ENCODE results near the gene METRN.

METRN gene

DNA sequence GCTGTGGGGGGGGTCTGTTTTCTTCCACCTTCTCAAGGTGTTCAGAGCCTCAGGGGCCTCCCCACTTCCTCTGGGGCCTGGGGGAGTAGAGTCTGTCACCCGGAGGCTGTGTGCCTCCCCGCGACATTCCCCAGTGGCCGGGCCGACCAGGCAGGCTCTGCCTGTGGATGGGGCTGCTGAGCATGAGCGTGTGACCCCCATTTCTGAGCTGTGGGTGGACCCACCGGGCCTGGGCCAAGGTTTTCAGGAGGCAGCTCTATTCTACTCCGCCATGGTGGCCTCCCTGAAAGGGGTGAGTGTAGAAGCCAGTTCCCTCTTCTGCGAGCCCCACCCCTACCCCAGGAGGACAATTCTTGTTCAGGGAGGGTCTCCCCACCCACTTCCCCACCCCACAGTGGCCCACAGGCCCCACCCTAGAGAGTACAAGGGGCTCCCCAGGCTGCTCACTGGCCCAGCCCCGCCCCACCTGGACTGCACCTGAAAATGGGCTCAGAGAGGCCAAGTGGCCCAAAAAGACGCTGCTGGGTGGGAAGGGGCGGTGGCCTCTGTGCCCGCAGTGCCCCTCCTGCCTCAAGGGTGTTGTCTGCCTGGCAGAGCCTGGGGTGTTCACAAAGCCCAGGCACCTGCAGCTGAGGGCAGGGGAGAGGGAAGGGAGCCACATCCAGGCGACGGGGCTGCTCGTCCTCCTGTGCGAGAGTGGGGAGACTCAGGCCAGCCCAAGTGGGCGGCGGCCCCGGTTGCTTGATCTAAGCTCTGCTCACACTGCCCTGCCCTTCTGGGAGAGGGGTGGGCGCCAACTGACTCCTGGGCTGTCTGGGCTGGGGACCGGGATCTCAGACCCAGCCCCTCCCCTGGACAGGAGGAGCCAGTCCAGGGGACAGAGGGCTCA, 47.0 kb downstream of the METRN start:
- no peak for DNase-seq

DNA sequence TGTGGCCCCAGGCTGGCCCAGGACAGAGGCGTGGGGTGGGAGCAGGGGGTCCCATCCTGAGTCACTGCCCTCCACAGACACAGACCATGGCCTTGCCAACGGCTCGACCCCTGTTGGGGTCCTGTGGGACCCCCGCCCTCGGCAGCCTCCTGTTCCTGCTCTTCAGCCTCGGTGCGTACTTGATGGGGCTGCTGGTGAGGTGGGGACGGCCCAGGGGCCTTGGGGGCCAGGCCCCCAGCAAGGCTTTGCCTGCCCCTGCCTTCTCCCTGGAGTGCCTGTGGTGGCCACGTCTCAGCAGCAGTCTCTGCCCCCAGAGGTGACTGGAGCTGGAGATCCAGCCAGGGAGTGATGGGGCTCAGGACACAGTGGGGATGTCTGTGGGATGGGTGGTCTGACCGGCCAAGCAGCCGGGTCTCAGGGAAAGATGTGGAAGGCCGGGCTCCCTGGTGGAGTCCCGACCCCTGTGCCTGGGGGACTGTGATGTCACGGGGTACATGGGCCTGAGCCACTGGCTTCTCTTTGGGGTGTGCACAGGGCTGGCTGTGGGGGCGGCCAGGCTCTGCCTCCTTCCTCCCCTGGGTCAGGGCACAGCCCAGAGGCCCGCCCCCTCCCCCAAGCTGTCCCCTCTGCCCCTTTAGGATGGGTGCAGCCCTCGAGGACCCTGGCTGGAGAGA, 47.8 kb downstream of the METRN start:
- DNase-seq, result no peak

DNA sequence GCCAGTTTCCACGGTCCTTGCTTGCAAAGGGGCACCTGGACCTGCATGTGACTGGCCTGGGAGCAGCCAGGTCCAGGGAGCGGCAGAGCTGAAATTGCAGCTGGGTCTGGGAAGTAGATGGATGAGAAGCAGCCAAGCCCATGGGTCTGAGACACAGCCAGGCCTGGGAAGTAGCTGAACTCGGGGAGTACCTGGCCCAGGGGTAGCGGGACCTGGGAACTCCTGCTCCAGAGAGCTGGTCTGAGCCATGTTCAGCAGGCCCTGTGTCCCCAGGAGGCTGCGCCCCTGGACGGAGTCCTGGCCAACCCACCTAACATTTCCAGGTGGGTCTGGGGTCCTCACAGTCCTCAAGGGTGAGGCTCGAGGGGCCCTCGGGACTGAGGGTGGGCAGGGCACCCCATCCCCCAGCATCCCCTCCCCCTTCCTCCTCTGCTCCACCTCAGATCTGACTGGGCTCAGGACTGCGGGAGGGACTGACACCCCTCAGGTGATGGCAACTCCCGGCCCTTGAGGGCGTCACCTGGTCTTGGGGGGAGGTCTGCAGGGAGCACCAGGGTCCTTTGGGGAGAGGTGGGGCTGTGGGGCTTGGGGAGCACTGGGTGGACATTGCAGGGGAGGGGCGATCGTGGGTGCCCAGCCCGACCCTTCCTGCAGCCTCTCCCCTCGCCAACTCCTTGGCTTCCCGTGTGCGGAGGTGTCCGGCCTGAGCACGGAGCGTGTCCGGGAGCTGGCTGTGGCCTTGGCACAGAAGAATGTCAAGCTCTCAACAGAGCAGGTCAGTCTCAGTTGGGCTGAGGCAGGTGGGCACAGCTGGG, 48.7 kb downstream of the METRN start:
- no peak for DNase-seq

DNA sequence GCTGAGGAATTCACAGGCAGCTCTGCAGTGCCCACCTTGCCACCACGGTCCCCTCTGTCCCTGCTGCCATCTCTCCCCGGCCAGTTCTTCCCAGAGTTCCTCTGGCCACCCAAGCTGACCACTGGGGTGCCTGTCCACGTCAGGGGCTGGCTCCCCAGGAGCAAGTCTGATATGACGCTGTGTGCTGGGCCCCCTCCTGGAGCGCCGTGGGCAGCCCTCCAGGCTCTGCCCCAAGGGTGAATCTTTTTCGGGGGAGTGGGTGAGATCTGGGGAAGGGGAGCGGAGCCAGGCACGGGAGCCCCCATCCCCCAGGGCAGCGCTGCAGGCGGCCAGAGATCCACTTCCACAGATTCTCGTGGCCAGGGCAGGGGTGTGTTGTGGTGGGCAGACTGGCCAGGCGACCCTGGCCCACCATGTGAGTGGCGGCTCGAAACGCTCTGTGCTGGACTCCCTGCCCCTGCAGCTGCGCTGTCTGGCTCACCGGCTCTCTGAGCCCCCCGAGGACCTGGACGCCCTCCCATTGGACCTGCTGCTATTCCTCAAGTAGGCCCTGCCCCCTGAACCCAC, 49.3 kb downstream of the METRN start:
- no peak for DNase-seq

DNA sequence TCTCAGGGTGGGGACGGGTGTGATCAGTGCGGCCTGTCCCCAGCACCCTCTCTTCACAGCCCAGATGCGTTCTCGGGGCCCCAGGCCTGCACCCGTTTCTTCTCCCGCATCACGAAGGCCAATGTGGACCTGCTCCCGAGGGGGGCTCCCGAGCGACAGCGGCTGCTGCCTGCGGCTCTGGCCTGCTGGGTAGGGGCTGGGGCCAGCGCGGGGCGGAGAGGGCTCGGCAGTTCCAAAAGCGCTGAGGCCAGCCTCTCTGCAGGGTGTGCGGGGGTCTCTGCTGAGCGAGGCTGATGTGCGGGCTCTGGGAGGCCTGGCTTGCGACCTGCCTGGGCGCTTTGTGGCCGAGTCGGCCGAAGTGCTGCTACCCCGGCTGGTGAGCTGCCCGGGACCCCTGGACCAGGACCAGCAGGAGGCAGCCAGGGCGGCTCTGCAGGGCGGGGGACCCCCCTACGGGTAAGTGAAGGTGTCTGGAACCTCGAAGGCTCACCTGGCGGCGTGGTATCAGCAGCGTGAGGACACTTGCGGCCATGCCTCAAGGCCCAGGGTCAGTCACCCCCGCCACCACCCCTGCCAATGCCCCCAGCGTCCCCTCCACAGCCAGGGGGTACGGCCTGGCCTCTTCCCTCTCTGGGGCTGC, 50.0 kb downstream of the METRN start:
- no peak for DNase-seq

DNA sequence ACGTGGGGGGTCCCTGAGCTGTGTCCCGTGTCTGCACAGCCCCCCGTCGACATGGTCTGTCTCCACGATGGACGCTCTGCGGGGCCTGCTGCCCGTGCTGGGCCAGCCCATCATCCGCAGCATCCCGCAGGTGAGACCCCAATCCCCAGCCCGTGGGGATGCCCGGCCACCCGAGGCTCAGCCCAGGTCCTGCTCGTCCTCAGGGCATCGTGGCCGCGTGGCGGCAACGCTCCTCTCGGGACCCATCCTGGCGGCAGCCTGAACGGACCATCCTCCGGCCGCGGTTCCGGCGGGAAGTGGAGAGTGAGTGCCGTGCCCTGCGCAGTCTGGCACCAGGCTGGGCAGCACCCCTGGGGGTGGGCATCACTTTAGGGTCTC, 50.6 kb downstream of the METRN start:
- no peak for DNase-seq

DNA sequence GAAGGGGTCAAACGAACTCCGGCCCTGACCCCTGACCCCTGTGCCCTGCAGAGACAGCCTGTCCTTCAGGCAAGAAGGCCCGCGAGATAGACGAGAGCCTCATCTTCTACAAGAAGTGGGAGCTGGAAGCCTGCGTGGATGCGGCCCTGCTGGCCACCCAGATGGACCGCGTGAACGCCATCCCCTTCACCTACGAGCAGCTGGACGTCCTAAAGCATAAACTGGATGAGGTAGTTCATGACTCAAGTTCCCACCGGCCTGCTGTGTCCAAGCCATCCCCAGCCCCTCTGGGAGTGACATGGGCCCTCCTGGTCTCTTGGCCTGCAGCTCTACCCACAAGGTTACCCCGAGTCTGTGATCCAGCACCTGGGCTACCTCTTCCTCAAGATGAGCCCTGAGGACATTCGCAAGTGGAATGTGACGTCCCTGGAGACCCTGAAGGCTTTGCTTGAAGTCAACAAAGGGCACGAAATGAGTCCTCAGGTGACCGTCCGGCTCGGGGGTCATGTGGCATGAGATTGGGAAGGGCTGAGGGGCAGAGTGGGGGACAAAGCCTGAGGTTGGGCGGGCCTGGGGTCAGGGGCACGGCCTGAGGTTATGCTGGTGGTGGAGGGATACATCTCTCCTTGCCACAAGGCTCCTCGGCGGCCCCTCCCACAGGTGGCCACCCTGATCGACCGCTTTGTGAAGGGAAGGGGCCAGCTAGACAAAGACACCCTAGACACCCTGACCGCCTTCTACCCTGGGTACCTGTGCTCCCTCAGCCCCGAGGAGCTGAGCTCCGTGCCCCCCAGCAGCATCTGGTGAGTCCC, 51.3 kb downstream of the METRN start:
- no peak for DNase-seq

DNA sequence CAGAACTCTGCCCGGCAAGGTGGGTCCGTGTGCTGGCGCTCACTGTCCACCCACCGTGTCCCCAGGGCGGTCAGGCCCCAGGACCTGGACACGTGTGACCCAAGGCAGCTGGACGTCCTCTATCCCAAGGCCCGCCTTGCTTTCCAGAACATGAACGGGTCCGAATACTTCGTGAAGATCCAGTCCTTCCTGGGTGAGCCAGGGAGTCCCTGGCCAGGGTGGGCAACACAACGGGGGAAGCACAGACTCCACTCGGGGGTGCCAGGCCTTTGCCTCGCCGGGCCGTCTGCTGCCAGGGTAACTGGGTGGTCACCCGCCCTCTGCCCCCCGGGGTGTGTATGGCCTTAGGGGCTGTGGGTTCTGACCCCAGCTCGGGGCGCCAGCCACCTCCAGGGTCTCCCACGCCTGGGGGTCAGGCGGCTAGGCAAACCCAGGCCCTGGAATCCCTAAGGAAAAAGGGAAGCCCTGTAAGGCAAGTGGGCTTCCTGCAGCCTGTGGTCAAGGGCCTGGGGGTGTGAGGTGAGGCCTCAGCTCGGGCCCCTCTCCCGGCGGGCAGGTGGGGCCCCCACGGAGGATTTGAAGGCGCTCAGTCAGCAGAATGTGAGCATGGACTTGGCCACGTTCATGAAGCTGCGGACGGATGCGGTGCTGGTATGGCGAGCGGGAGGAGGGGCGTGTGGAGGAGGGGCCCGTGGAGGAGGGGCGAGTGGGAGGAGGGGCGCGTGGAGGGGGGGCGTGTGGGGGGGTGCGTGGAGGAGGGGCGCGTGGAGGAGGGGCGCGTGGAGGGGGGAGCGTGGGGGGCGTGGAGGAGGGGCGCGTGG, 52.1 kb downstream of the METRN start:
- no peak for DNase-seq

DNA sequence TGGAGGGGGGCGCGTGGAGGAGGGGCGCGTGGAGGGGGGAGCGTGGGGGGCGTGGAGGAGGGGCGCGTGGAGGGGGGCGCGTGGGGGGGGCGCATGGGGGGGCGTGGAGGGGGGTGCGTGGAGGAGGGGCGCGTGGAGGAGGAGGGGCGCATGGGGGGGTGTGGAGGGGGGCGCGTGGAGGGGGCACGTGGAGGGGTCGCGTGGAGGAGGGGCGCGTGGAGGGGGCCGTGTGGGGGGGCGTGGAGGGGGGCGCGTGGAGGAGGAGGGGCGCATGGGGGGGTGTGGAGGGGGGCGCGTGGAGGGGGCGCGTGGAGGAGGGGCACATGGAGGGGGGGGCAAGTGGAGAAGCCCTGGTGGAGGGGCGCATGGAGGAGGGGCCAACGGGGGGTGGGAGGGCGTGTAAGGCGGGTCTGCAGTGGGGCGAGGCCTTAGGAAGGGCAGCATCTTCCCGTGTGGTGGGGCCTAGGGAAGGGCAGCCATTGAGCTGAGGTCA, 52.9 kb downstream of the METRN start:
- no peak for DNase-seq

DNA sequence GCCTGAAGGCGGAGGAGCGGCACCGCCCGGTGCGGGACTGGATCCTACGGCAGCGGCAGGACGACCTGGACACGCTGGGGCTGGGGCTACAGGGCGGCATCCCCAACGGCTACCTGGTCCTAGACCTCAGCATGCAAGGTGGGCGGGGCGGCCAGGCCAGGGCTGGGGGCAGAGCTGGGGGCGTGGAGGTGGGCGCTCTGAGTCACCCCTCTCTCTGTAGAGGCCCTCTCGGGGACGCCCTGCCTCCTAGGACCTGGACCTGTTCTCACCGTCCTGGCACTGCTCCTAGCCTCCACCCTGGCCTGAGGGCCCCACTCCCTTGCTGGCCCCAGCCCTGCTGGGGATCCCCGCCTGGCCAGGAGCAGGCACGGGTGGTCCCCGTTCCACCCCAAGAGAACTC, 53.5 kb downstream of the METRN start:
- DNase-seq, result no peak
